HL-60 (cell line): ENCODE results near the gene CD151.

ENCODE experiments used
- GABPA ChIP-seq: IDR thresholded peaks from 2 replicates; pipeline ENCODE4 v1.6.1; 2012; ENCODE audit warnings: low read depth
- POLR2AphosphoS5 ChIP-seq: IDR thresholded peaks from 2 replicates; pipeline ENCODE4 v1.6.1; 2012; ENCODE audit warnings: low read depth
- TF ChIP-seq, protein P1 (sequence below): IDR thresholded peaks from one replicate; pipeline ENCODE4 v1.5.1; 2011; ENCODE audit warnings: low read length, control low read depth, inconsistent platforms; ENCODE audit not compliant: insufficient read depth

DNA sequence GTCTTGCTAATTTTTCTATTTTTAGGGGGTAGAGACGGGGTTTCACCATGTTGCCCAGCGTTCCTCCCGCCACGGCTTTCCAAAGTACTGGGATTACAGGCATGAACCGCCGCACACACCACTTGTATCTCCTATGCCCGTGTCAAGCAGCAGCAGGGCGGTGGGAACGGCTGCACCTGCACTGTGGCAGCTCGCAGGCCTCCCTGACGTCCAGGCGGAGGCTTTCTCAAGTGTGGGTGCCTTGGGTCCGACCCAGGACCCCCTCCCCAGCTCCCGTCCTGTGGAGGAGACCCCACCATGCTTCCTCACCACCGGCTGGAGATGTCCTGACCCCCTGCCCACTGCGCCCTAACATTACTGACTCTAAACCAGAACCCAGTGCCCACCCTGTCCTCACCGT lies 35.6 kb downstream of the CD151 start:
- TF ChIP-seq, protein P1, sequence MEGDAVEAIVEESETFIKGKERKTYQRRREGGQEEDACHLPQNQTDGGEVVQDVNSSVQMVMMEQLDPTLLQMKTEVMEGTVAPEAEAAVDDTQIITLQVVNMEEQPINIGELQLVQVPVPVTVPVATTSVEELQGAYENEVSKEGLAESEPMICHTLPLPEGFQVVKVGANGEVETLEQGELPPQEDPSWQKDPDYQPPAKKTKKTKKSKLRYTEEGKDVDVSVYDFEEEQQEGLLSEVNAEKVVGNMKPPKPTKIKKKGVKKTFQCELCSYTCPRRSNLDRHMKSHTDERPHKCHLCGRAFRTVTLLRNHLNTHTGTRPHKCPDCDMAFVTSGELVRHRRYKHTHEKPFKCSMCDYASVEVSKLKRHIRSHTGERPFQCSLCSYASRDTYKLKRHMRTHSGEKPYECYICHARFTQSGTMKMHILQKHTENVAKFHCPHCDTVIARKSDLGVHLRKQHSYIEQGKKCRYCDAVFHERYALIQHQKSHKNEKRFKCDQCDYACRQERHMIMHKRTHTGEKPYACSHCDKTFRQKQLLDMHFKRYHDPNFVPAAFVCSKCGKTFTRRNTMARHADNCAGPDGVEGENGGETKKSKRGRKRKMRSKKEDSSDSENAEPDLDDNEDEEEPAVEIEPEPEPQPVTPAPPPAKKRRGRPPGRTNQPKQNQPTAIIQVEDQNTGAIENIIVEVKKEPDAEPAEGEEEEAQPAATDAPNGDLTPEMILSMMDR = no peak
- TF ChIP-seq GABPA (no peak), POLR2AphosphoS5 (no peak)
